Left lobe of liver (tissue), 2 donors: ENCODE results near the gene BMP7. TPM values are rescaled to one million over a fixed set of nuclear protein-coding genes. Genes with fewer than 3 reads are reported as not detected.
"Not testable (repeated sequence)": the region's sequence is repeated elsewhere in the genome, so short reads cannot be mapped to it uniquely, and the experiment has no call there.

ENCODE experiments used
- ATAC-seq: fragments of 200-7000 bp; cut with Tn5 transposase; one replicate; pipeline ENCODE4 v1.9.1; 2020; ENCODE audit warnings: mild to moderate bottlenecking, moderate library complexity
- DNase-seq: peaks from one replicate; pipeline ENCODE4 v3.0.0-alpha.2; 2020; ENCODE audit warnings: low spot score
- total RNA-seq: library from RNA; stranded (reverse); gene quantifications from one replicate; pipeline ENCODE4 v1.2.1, GENCODE V29; 2021
- donor health status: DM: no; HTN: no; CAD: no; lungs with moderate emphysema.
- donor health status: DM: no; HTN: yes; CAD: no.

The BMP7 gene
- total RNA-seq, 1 donor from 2014 or later, result 0.38 TPM

DNA sequence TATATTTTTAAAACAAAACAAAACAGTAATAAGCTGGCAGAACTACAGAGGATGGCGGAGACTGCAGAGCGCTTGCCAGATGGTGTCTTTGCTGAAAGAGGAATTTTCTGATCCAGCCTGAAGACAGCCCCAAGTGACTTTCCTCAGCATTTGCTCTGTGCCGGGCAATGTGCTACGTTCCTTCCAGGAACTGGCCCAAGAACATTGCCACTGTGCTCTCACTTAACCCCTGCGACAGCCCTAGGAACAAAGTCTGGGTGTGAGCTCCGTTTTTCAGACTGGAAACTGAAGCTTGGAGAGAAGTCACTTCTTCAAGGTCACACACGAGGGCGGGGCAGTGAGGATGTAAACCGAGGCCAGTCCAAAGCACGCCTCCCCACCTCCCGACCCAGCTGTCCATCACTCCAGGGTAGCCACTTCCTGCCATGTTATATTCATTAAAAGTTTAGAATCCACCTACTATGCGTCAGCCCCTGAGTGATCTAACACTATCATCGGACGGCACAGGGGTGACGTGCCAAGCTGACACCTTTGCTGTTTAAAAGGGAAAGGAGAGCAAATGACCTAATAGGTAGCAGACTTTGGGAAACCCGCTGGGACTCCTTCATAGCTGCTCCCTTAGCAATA, 22.3 kb upstream of the BMP7 start:
- no peak for ATAC-seq
- no peak for DNase-seq

DNA sequence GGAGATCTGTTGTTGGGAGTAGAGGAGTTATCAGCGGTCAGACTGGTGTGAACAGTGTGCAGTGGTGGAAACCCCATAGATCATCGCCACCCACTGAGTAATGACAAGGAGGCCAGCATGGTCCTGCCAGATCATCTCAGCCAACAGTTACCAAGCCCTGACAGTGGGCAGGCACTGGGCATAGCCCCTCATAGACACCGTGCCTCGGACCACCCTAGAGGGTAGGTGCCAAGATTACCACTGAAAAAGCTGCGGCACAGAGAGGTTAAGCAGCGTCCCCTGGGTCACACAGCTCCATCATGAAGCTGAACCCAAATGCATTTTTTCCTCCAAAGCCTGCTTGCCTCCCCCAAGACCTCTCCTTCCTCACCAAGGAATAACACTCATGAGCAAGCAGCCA, 21.5 kb upstream of the BMP7 start:
- no peak for ATAC-seq
- DNase-seq, result no peak

- ATAC-seq (no peak), DNase-seq (no peak)
Observed at GRCh38 chr20:57287007-57287880, 20.8 kb upstream of the BMP7 start.

DNA sequence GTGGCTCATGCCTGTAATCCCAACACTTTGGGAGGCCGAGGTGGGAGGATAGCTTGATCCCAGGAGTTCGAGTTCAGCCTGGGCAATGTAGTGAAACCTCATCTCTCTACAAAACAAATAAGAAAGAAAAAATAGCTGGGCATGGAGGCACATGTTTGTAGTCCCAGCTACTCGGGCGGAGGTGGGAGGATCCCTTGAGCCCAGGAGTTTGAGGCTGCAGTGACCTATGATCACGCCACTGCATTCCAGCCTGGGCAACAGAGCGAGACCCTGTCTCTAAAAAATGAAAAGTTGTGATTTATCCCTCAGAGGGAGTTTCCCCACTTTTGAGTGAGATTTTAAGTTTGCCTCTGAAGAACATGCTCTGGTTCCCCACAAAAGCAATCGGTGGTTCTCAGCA, 17.4 kb upstream of the BMP7 start:
- DNase-seq (no peak), ATAC-seq (no peak)

GRCh38 chr20:57282670-57283361, 16.4 kb upstream of the BMP7 start:
- DNase-seq (no peak), ATAC-seq (no peak)

GRCh38 chr20:57281900-57282299, 15.5 kb upstream of the BMP7 start:
- DNase-seq, result no peak
- ATAC-seq, result no peak

GRCh38 chr20:57280221-57280620, 13.8 kb upstream of the BMP7 start:
- no peak for ATAC-seq

DNA sequence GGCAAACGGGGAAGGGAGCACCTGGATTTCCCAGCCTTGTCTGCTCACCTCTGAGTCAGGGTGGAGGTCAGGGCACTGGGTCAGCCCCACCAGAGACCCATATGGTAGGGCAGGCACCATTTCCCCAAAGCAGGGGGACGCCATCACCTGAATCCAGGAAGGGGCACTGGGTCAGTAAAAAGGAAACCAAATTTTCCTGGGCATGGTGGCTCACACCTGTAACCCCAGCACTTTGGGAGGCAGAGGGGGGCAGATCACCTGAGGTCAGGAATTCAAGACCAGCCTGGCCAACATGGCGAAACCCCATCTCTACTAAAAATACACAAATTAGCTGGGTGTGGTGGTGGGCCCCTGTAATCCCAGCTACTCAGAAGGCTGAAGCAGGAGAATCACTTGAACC, 13.1 kb upstream of the BMP7 start:
- DNase-seq, ATAC-seq: not testable (repeated sequence)

More at GRCh38 chr20:57280221-57280620, 13.8 kb upstream of the BMP7 start:
- no peak for DNase-seq

GRCh38 chr20:57278457-57278856, 12.0 kb upstream of the BMP7 start:
- ATAC-seq, result no peak
- DNase-seq, result no peak

- DNase-seq (no peak), ATAC-seq (no peak)
Observed at GRCh38 chr20:57277398-57278105, 11.1 kb upstream of the BMP7 start.

DNA sequence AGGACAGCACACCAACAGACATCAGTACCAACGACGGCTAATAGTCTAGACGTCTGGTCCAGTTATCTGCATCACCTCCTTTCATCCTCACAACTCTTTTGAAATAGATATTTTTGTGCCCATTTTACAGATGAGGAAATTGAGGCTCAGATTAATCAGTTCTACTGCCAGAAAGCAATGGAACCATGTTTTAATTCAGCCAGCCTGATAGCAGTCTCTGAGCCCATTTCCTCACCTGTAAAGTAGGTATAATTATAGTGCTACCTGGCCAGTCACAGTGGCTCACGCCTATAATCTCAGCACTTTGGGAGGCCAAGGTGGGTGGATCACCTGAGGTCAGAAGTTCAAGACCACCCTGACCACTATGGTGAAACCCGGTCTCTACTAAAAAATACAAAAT, 9.8 kb upstream of the BMP7 start:
- DNase-seq (no peak), ATAC-seq (no peak)

DNA sequence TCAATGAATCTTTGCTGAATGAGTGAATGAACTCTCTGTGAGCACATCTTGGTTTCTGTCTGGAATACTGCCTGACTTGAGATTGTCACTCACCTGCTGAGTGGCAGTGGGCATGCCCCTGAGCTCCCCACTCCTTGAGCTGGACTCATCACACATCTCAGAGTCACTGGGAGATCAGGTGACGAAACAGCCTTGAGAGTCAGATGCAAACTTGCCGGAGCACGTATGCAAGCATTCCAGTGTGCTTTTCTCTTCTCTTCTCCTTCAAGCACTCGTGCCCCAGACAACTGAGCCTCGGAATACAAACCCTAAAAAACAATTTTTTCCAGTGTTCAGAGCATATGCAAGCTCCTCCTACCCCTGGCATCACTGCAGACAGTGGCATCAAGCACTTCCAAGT, 9.4 kb upstream of the BMP7 start:
- ATAC-seq (no peak), DNase-seq (no peak)

DNA sequence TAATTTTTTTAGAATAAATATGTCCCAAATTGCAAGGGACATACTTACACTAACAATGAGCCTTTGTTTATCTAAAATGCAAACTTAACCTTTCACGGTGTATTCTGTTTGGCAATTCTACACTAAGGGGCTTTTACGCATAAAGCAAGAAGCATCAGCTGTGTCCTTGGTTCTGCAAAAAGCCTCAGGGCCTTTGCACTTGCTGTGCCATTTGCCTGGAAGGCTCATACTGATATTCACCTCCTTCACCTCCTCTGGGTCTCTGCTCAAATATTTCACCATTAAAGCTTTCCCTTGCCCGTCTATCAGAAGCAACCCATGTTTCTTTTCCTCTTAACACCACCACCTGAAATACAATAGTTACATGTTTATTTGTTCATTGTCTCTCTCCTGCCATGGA, 8.9 kb upstream of the BMP7 start:
- no peak for ATAC-seq

GRCh38 chr20:57274846-57275245, 8.4 kb upstream of the BMP7 start:
- no peak for ATAC-seq
- DNase-seq, result no peak

More for the DNA sequence above, 8.9 kb upstream of the BMP7 start:
- no peak for DNase-seq

GRCh38 chr20:57274299-57274698, 7.9 kb upstream of the BMP7 start:
- ATAC-seq, result no peak
- DNase-seq, result no peak

- ATAC-seq (no peak), DNase-seq (no peak)
Observed at GRCh38 chr20:57272883-57273535, 6.6 kb upstream of the BMP7 start.

DNA sequence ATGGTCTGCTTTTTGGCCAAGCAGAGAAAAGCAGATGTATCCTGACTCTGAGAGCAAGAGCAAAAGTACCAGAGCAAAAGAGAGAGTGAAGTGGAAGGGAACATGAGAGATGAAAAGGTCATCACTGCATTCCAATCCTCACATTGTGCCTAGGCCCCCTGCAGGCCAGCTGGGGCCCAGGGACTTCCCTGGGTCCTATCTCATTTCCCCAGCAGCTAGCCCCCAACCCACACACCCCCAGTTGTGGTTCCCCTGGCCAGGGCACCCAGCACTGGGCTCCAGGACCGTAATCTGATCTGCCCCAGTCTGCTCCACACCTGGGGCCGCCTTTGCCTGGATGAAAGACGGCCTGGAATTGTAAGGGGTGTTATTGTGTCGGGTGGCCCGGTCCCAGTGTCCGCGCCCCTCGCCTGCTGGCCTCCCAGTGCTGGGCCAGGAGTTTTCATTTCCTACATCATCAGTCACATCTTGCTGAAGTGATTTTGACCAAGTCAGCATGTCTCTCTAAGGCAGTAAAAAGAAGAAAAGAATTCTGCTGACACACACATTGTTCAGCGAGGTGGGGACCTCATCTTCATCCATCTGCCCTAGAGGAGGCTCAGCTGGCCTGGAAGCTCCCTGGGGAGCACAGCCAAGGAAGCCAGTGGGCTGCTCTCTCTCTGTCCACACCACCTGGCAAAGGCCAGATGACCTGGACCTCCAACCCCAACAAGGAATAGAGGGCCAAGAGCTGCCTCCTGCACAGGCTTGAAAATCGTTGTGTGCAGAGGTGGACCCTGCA, 4.0 kb upstream of the BMP7 start:
- ATAC-seq (no peak), DNase-seq (no peak)

GRCh38 chr20:57269148-57269984, 2.9 kb upstream of the BMP7 start:
- ATAC-seq, result no peak
- DNase-seq, result no peak
